GM18519 (cell line): ENCODE measurements around the gene NCF2.

ENCODE experiments used
- ATAC-seq: cut with Tn5 transposase; IDR thresholded peaks from one replicate; pipeline ENCODE4 v1.9.1; 2021; ENCODE audit warnings: mild to moderate bottlenecking, moderate library complexity; ENCODE audit not compliant: unreplicated experiment, low FRiP score

Gene NCF2

DNA sequence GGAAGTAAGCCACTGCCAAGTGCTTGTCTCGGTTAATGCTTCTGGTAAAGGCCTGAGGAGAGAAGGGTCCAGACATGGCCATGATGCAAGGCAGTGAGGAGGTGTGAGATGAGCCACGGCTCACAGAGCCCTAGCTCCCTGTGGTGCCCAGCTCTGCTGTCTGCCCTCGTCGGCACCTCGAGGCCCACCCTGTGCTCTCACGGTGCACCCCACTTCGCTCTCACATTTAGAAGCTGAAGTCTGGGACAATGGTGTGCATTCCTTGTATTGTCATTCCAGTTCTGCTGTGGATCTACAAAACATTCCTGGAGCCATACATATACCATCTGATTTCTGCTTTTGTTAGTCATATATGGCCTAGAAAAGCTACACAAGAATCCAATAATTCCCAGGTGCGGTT is 3.3 kb downstream of the NCF2 start:
- ATAC-seq, result no peak

DNA sequence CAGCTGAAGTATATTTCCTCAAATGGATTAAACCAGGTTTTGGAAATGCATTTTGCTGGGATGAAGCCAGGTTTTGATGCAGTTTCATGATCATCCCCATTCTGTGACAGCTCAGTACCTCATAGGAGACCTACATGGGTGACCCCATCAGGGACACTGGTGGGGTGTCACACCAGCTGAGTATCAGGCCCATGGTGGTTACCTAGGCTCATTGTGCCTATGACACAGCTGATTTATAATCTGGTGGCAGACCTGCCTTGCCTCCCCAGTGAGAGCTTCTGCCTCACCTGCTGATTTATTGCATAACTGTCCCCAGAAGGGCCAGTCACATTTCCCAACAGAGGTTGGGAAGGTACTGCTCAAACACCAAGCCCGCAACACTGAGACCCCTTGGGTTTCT is 3.8 kb downstream of the NCF2 start:
- no peak for ATAC-seq

DNA sequence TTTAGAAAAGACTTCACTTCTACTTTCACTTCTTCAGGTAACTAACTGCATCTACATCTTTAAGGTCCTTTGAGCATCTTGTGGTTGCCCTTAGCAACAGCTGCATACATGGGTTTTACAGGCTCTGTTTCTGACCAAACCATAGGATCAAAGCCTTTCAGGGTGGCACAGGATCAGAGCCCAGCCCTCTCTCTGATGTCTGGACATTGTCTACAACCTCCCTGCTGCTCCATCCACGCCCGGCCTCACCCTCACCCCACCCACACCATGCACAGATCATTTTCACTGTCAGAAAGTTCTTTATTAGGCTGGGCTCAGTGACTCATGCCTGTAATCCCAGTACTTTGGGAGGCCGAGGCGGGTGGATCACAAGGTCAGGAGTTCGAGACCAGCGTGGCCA is 5.2 kb downstream of the NCF2 start:
- no peak for ATAC-seq

DNA sequence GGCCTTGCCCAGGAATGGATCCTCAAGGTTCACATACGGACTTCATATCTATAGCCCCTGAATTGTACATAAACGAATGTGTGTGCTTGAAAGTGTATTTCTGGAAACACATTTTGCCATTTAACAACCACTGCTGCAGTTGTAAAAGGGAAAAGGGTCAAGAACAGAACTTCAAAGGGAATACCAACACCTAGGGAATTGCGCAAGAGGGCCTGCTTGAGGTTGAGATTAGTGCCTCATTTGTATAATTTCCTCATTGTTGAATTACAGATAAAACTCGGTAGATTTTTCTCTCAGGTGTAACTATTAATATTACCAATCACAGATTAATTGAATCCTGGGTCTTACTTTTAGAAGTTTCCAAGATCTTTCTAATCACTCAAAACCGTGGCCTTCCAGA is 6.1 kb downstream of the NCF2 start:
- ATAC-seq, result no peak

DNA sequence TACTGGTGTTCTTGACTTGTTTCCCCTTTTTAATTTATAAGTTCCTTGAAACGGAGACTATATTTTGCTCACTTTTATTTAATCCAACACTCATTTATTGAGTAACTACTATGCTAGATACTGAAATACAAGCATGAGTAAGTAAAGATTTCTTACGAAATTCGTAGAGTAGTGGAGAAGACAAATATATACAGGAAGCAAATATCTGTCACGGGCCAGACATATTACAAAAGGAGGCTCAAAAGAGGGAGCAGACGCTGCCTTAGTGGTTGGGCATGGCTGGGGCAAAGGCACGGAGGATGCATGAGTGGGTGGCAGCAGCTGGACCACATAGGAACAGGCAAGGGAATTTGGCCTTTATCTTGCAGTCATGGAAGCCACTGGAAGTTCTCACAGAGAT is 6.8 kb downstream of the NCF2 start:
- ATAC-seq, result no peak

DNA sequence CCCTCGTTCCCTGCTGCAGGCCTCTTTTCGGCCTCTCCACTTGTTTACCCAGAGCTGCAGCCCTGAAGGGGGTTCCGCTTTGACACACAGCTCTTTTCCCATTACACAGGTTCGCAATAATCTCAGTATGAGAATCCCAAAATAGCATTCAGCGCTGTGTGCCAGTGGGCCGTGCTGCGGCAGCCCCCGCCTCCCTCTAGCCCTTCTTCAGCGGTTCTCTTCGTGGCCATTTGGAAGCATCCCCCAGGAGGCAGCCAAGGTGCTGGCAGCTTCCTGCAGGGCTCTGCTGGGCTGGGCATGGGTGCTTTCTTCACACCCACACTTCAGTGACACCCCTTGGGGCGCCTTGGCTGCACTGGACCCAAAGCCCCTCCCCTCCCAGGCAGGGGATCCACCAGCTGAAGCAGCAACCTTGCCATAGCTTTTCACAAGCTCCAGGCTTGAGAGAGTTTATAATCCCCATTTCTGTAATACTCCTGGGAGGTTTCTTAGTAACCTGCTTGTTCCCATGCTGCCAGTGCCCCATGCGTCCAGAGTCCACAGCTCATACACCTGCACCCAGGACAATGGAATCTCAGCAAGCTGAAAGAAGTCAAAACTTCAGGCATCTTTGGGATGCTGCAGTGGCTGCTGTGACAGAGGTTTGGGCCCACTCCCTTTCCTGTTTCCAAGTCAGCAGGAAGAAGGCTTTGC is 8.1 kb downstream of the NCF2 start:
- ATAC-seq, result no peak

DNA sequence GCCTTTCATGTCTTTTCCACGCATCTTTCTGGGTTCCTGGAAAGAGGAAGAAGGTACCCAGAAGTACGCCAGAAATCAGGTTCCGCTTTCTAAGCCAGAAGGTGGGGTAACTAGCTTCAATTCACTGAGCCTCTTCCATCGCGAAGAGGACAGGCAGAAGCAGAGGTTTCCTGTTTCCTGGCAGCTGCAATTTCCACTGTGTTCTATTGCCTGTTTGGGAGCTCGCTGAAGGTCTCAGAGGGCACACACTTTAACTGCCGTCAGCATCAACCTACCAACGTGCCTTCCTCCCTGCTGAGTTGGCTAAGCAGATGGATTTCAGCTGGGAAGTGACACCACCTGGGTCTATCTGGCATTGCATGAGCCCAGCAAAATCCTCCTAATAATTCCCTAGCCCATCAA is 10.0 kb downstream of the NCF2 start:
- no peak for ATAC-seq

DNA sequence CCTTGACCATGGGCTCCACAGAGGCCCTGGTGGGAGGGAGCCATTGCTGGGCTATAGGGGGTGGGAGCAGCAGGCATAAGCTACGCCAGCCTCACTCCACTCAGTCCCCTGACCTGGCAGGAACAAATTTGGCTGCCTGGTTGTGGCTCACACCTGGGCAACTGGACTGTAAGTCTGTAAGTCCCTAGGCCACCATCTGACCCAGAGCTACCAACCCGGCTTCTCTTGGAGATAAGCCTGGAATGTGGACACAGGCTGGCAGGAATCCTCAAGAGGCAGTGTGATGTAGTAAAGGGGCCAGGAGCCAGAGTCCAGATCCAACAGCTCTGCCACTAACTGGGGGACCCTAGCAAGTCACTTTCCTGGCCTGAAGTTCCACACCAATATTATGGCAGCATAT is 11.4 kb downstream of the NCF2 start:
- no peak for ATAC-seq

DNA sequence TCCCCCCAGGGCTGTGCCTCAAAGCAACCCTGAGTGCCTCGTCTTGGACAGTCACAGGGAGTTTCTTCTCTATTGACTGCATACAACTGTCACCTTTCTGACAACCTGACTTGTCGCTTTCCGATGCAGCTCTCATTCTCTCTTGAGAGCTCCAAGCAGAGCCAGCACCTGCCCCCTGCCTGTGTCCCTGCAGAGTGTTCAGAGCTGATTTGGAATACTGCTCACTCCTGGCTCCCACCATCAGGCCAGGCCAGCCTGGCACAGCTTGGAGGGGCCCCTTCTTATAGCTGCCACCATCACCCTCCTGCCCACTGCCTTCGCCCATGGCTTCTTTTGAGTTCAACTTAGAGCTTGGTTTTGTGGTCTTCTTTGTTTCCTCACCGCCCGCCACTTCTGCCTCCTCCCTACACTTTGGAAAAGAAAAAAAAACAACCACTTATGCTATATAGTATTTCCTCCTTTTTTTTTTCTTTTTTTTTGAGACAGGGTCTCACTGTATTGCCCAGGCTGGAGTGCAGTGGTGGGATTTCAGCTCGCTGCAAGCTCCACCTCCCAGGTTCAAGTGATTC is 12.3 kb downstream of the NCF2 start:
- ATAC-seq, result no peak

DNA sequence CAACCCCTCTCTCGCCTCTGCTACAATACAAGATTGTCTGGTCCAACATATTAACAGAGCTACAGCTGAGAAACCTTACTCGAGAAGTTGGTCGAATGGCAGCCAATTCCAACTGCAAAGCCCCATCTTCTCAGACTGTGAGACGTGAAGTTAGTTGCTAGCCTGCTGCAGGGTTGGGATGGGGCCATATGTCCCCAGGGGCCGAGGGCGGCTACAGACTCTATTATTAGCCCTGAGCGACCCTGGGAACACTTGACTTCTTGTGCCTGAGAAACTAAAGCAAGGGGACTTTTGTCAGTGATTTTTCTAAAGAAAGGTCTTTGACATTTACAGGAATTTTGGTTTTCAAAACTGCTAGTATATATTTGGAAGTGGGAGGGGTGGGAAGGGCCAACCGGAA is 13.7 kb downstream of the NCF2 start:
- no peak for ATAC-seq

DNA sequence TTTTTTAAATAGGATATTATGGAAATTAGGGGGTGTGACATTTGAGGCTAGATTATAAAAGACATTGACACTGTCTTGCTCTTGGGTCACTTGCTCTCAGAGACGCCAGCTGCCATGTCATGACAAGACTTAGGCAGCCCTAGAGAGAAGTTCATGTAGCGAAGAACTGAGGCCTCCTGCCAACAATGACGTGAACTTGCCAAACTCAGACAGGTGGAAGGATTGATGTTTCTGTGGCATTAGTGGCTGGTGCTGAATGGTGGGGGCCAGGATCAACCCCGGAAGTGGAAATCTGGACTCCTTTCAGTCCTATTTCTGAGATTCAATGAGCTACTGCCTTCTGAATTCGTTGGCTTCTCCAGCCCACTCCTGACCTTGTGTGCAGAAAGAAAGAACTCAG is 14.7 kb downstream of the NCF2 start:
- ATAC-seq, result no peak

DNA sequence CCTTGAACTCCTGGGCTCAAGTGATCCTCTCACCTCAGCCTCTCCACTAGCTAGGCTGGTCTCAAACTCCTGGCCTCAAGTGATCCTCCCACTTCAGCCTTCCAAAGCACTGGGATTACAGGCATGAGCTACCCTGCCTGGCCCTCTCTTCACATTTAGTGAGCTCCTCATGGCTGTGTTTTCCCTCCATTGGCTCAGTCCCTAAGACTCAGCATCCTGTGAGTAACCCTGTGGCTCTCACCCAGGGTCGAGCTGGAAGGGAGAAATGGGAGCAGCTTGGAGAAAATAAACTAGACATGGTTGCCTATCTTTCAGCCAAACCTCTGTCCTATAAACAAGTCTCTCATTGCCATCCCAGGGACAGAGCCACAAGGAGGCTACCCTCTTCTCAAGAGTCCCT is 17.5 kb downstream of the NCF2 start:
- ATAC-seq, result no peak

DNA sequence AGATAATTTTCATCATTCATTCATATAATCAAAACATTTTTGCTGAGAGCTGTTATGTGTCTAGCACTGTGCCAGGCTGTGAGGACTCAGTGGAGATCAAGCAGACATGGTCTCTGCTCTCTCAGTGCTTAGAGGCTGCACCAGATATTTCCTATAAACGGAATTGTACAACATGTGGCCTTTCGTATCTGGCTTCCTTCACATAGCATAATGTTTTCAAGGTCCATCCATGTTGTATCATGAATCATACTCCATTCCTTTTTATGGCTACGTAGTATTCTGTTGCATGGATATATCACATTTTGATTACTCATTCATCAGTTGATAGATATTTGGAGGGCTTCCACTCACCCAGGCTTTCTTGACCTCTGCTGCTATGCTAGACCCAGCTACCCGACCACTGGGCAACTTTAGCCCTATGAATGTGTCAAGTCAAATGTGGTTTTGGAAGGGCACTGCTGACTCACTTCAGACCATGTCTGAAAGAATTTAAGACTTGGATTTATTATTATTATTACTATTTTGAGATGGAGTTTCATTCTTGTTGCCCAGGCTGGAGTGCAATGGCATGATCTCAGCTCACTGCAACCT is 18.5 kb downstream of the NCF2 start:
- ATAC-seq, result no peak

DNA sequence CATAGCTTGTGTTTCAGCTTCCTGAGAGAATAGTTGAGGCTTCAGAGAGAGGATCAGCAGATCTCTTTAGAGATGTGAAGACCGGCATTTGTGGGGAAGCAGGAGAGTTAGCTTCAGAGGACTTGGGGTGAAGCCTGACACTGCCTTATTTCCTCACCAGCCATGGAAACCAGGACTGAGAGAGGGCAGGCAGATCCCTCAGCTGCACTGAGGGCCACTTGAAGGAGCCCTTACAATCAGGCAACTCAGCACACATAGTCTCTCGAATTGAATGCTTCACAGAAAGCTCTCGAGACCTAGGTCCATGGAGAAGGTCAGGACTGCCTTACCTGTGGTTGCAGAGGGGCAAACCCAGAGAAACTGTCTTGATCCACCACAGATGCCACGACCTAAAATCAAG is 19.8 kb downstream of the NCF2 start:
- no peak for ATAC-seq

DNA sequence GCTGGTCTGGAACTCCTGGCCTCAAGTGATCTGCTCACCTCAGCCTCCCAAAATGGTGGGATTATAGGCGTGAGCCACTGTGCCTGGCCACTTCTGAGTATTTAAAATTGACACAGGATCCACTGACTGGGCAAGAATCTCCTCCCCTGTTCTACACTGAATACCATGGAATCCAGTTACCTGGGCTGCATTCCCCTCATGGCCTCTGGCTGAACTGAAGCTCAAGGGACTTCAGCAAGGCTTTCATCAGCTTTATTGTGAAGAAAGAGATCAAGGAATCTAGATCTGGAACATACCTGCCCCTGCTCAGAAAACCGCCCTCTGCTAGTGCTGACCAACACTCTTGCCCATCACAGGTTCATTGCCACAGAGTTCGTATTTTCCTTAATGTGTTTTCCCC is 20.5 kb downstream of the NCF2 start:
- ATAC-seq, result no peak

DNA sequence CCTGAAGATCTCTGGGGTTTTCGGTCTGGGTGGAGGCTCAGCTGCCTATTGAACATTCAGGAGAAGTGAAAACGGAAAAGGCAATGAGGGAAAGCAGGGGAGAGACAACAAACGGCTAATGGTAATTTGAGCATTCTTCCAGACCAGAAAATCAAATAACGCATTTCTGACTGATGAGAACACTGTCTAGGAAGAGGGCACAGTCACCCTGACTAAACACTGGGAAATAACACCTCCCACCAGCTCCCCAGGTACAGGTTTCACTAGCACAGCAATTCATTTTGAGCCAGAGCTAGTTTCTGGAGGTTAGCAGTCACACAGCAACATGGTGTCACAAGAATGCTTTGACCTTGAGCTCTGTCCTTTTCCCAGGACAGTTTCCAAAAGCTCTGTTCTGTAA is 21.1 kb downstream of the NCF2 start:
- ATAC-seq, result no peak

DNA sequence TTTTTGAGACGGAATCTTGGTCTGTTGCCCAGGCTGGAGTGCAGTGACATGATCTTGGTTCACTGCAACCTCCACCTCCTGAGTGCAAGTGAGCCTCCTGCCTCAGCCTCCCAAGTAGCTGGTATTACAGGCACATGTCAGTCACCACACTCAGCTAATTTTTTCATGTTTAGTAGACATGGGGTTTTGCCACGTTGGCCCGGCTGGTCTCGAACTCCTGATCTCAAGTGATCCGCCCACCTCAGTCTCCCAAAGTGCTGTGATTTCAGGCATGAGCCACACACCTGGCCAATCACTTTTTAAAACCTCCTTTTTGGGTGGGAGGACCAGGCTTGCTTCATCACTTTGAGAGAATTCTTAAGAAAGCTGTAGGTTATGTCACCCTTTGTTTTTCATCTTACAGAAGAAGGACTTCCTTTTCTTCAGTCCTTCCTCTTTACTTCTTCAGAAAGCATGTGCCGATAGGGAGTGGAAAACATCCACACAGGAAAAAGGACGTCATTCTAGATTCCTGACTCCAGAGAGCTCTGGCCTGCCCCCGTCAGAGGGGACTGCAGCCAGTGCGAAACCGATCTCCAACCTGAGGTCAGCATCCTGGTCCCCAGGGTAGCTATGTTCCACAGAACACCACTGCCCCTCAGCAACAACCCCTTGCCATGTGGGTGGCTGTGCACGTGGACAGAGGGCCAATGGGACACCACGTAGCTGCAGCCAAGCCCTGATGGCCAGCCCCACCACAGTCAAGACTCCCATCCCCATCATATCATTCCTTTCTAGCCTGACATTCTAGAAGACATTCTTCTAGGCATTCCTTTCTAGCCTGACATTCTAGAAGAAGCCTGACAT is 21.9 kb downstream of the NCF2 start:
- no peak for ATAC-seq

DNA sequence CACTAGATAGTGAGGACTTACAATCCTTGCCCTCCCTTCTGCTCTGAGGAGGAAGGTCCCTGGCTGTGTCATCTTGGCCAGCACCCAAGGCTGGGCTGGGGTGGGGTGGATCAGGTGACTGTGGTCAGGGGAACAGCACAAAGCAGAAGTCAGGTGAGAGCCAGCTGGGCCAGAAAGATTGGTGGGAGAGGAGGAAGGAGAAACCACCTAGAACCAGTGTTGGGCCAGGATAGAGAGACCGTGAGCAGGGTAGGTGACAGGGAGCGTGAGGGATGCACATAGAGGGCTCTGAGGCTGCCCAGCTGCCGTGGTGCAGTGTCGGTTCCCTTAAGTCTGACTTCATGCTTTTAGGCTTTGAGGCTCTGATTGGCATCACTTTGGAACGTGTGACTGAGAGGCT is 22.7 kb downstream of the NCF2 start:
- ATAC-seq, result no peak

DNA sequence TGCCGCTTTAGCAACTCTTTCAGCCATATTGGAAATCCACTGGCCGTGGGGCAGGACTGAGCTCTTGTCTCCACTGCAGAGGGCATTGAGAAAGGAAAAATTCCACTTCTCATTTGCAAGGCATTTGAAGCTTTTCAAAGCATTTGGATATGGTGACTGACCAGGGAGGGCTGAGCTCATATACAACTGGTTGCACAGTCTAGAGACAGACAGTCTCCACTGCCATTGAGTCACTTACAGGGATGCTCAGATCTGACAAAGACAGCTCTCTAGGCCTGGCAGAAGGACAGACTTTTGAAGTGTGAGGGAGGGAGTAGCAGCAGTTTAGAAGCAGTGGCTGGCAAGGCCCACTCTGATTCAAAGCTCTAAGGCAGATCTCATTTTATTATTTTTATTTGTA is 24.2 kb downstream of the NCF2 start:
- ATAC-seq, result no peak

DNA sequence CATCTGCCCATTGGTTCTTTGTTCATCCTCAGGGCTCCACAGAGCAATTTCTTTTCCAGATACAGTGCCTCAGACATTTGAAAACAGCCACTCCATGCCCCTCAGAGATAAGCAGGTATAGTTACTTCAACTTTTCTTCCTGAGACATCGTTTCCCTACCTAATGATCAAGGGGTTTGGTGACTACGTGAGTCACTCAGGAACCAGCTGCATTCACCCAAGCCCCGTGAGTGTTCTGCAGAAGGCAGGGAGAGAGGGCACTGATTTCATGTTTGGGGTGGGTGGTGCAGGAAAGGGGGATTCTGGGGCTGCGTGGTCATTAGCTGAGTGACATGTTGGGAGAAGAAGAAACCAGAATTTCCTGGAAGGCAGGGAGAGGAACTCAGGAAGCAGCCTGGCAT is 25.0 kb downstream of the NCF2 start:
- no peak for ATAC-seq

DNA sequence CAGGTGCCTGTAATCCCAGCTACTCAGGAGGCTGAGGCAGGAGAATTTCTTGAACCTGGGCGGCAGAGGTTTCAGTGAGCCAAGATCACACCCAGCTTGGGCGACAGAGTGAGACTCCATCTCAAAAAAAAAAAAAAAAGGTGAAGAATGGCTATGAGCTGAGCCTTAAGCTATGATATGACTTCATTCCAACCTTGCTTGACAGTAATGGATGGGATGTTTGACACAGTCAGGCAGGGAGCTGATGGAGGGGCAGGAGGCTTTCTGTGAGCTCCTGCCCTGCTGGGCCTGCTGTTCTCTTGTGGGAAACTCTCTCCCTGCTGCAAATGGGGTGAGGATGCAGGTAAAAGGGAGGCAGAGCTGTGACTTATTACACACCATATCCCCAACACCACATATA is 27.6 kb downstream of the NCF2 start:
- no peak for ATAC-seq

DNA sequence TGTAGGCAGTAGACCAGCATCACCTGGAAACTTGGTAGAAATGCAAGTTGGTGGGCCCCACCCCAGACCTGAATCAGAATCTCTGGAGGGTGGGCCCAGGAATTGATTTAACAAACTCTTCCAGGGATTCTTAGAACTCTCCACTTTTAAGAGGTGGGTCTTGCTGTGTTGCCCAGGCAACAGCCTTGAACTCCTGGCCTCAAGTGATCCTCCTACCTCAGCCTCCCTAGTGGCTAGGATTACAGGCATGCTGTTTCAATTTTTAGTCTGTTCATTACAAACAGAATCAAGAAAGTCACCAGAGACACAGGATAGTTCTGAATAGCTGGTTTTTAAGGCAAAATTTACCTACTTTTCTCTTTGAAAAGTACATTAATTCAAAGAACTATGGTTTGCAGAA is 31.2 kb downstream of the NCF2 start:
- ATAC-seq, result no peak
